ENCODE results near the gene MSI2. TPM values are rescaled to one million over a fixed set of nuclear protein-coding genes. Genes with fewer than 3 reads are reported as not detected.

MSI2 gene
- total RNA-seq, 1 experiment from 2014 or later = 75.0 TPM

DNA sequence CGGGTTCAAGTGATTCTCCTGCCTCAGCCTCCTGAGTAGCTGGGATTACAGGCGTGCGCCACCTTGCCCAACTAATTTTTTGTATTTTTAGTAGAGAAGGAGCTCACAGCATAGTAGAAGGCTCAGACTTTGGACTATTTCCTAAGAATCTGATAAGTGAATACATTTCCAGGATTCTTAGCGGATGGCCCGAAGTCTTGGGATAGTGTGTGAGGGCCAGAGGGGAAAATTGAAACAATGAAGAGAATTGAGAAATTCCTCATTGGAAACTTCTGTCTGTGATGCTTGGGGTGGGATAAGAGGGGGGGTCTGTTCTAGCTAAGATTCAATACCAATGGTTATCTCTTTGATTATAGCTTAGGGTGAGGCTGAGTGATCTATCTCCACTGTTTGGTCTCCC lies 183.3 kb downstream of the MSI2 start:
- in situ Hi-C loops (cut with HindIII; ENCODE audit: low sequenced_read_pairs) = no loop called here

DNA sequence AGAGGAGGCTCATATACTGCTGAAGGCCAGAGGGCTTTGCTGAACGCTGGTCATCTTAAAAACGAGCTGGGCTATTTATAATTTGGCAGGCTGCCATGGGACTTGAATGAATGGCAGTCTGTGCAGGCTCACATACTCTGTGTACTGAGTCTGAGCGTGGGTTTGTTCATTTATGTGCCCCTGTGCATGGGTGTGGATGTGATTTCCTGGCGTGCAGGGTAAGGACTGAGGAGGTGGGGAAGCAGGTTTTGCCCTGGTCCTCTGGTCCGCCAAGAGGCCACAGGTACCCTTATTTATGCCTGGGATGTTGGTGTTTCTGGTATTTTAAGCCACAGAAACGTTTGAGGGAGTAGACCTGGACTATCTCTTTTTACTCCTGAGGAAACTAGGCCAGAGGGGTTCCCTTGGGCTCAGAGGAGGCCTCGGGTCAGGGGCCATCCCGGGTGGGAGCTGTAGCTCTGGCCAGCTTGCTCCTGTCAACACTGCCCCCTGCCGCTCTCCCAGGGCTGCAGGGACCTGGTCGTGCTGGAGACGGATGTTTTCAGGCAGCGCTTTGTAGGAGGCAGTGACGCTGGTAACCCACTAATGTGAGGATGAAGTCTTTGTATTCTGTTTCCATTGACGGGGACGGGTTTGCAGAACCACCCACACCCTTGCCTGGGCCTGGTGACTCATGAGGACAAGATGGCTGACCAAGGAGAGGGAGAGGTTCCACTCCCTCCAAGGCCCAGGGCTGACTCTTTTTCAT lies 184.4 kb downstream of the MSI2 start:
- in situ Hi-C loops (cut with HindIII; ENCODE audit: low sequenced_read_pairs) = no loop called here
- peak; percentile 86 for DNase-seq (ENCODE audit: low spot score)

More for the DNA sequence above, 183.3 kb downstream of the MSI2 start:
- no peak for DNase-seq (ENCODE audit: low spot score)

DNA sequence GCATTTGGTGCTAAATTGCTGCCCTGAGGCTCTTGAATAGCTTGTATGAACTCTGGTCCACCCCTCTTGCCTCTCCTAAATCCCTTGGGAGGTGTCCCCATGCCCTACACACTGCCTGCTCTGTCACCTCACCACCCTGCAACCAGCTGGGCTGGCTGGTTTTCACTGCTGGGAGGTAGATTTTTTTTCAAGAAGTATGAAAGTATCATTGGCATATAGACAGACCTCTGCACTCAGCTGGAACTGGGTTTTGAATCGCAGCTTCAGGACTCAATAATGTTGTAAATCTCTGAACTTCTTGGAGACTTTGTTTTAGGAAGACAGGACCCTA lies 184.9 kb downstream of the MSI2 start:
- DNase-seq (ENCODE audit: low spot score) = no peak
- in situ Hi-C loops (cut with HindIII; ENCODE audit: low sequenced_read_pairs) = no loop called here

DNA sequence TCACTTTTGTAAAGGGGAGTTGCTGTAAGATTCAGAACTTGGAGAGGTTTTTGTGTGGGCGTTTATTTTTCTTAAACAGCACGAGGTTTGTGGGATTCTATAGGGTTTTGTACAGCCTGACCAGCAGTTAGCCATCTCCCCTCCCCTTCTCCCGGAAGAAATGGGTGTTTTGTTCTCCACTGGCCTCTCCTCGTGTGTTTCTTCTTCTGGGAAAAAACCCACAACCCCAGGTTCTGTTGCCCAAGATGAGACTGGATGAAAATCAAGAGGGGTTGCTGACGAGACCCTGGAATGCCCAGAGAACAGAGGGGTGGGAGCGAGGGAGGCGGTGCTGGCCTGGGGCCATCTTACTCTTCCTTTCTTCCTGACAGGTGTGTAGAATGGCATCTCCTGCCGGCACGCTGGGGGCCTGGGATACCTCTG lies 186.1 kb downstream of the MSI2 start:
- no peak for DNase-seq (ENCODE audit: low spot score)
- in situ Hi-C loops (cut with HindIII; ENCODE audit: low sequenced_read_pairs) = no loop called here

DNA sequence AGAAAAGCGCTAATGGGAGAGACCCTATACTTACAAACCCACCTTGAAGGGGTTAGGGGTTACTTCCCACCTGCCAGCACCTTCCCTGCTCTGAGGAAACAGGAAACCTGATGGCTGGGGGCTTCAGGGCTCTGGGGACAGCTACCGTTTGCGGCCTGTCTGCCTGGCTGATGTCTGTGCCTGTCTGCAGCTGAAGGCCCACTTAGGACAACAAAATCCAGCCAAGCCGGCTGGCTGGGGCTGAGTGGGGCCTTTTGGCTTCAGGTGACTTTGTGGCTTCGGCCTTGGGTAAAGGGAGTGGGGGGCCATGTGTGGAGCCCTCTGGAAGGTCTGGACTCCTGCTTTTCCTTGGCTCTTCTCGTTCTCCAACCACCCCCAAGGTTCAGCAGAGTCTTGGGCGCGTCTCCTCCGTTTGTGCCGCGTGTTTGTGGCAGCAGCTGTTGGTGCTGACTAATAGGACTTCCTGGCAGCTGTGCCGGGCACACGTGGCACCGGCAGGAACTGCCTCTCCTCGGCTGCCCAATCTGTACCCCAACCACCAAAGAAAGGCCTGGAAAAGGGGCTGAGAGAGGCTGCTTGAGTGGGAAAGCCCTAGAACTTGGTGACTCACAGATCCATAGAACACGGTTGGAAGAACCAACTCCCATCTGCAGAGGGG lies 186.7 kb downstream of the MSI2 start:
- in situ Hi-C loops (cut with HindIII; ENCODE audit: low sequenced_read_pairs) = no loop called here
- no peak for DNase-seq (ENCODE audit: low spot score)

DNA sequence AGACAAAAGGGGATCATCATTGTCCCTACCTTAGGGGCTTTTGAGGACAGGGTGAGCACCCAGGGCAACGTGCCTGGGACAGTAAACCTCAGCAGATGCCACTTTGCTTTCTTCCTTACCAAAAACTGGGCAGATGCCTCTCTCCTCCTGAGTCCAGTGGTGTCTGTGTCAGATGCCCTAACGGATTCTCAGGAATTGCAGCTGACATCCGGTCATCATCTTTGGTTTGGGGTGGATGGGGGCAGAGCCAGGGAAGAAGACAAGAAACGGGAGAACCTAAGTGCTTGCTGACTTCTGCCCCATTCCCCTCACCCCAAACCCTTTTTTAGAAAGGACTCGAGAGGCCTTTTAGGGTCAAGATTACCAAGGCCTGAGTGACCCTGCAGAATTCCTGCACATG lies 187.5 kb downstream of the MSI2 start:
- no peak for DNase-seq (ENCODE audit: low spot score)

DNA sequence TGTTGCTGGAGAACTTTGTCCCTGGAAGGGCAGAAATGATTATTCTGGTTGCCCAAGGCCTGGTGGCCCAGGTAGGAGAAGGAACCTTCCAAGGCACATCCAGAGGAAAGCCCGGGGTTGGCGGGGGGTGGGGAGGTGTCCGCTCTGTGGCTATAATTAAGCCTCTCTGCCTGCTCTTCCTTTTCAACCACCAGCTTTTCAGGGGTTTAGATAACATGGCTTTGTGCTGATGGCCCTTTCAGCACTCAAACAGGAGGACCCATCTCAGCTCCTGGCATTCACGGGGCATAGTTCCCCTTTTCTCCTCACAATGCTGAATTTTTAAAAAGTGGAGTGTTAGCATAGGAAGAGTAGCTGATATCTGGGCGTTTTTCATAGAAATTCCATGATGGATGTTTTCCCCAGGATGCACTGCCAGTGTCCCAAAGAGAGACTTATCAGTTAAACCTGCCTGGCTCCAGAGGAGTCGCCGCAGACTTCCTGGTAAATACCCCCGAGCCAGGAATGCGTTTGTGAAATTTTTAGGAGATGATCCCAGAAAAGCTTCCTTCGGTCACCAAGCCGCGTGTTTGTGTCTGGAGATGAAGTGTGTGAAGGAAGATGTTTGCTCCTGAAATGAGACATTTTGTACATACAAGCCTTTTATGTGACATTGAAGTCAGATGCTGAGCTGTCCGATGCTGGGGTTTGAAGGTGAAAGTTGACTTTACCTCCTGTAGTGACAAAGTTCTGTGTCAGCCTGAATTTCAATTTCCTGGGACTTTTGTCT lies 188.5 kb downstream of the MSI2 start:
- in situ Hi-C loops (cut with HindIII; ENCODE audit: low sequenced_read_pairs) = no loop called here
- DNase-seq (ENCODE audit: low spot score) = no peak

More for the DNA sequence above, 187.5 kb downstream of the MSI2 start:
- in situ Hi-C loops (cut with HindIII; ENCODE audit: low sequenced_read_pairs) = no loop called here

DNA sequence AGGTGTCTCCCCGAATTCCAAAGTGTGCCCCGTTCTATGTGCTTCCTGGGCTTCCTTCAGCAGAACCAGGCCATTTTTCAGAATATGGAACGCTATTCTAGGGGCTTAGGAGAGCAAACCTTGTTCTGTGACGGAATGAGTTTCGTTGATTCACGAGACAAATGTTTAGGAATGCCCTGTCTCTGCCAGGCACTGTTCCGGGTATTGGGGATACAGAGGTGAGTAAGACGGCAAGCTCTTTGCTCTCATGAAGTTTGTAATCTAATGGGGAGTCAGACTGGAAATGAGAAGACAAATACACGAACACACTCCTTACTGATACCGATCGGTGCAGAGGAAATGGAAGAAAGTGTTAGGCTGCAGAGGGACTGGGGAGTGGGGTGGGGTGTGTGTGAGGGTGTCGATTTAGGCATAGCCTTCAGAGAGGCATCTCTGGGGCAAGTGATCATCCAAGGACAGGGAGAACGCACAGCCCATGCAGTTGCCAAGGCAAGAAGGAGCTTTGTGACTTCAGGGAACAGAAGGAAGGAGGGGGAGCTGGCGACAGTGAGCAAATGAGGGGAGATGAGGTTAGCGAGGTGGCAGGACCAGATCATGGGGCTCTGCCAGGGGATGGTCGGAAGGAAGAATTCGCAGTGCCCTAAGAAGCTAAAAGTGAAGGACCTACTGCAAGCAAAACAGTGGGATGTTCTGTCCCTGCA lies 189.6 kb downstream of the MSI2 start:
- in situ Hi-C loops (cut with HindIII; ENCODE audit: low sequenced_read_pairs) = no loop called here
- DNase-seq (ENCODE audit: low spot score) = no peak

DNA sequence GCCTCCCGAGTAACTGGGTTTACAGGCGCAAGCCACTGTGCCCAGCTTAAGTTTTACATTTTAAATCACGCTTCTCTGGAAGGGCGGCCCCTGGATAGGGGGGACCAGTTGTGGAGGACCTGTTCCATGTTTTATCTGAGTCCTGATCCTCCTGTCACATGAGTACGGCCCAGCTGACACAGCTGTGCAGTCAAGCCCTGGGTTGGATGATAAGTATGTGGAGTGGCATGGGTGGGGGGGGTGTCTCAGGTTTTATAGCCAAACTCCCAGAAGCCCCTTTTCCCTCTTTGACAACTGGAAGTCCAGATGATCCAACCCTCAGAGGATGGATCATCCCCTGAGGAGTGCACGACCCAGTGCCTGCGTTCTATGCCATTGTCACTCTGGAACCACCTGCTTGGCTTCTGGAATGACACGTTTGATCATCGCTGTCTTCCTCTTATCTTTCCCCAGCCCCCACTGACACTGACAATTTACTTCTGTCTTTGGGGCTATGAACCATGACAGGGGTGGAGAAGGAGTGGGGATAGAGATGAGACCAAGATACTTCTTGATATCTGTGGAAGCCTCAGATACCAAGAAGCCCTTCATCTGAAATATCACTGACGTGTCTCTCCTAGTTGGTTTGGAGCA lies 191.2 kb downstream of the MSI2 start:
- no peak for DNase-seq (ENCODE audit: low spot score)
- in situ Hi-C loops (cut with HindIII; ENCODE audit: low sequenced_read_pairs) = no loop called here

DNA sequence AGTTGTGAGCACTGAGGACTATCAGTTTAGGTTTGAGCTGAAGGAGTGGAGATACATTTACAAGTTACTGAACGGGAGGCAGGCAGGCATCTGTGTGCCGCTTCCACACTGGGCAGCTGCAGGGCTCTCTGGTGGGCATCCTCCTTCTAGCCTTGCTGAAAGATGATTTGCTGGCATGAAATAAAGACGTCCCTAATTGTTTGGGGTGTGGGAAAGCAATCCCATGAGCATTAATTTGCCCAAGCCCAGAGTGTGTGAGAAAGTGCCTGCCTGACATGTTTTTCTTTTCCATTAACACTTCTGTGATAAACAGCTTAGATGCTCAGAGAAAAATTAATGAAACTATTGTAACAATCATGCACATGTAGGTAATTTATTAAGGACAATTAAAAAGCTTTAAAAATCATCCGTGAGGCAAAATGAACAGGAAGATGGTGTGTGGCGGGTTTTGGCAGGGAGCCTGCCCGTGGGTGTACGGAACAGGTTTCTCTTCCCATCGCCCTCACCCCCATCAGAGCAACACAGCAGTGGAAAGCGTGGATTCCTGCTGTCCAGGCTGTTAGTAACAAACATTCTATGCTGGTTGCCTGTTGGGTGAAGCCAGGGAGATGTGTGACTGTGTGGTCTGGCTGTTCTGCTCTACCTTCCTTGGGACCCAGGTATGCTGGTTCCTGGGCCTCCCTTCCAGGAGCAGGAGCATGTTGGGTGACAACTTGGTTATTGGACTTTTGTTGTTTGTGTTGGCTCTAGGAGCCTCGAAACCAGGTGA lies 191.9 kb downstream of the MSI2 start:
- DNase-seq (ENCODE audit: low spot score) = no peak
- in situ Hi-C loops (cut with HindIII; ENCODE audit: low sequenced_read_pairs) = no loop called here

DNA sequence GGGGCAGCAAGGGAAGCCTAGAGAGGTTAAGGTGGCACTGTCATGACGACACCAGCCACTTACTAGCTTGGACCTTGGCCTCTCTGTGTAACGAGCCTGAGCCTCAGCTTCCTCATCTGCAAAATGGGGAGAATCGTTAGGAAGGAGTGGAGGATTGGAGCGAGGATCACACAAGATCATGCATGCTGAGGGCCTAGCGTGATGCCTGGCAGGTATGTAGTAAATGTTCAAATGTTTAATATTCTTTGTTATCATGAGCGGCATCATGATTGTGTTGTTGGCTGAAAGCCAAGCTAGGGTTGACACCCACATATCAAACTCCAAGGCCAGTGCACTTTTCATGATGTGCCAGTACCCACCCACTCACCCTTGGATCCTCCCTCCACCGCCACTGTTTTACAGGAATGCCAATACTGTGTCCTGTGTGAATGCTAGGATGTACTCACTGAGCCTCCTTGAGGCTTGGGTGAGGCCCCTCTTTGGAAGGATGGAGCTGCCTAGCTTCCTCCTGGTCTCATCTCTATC lies 192.5 kb downstream of the MSI2 start:
- in situ Hi-C loops (cut with HindIII; ENCODE audit: low sequenced_read_pairs) = no loop called here
- DNase-seq (ENCODE audit: low spot score) = no peak

DNA sequence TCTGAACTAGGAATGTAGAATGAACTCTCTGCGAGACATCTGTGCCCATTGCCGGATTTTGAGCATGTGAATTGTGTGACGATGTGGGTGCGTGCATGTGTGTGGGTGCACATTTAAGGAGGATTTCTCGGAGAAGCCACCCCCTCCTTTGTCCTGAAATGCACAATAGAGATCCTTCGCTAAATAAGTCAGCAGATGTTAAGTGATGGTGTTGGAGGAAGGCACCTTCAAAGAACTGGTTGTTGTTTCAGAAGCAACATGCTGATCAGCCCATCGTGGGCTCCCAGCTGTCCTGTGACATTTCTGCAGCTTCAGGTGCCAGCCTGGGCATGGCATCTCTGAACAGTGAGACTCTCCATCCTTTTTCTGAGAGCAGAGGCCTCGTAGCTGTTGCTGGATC lies 194.9 kb downstream of the MSI2 start:
- no peak for DNase-seq (ENCODE audit: low spot score)
- in situ Hi-C loops (cut with HindIII; ENCODE audit: low sequenced_read_pairs) = no loop called here

DNA sequence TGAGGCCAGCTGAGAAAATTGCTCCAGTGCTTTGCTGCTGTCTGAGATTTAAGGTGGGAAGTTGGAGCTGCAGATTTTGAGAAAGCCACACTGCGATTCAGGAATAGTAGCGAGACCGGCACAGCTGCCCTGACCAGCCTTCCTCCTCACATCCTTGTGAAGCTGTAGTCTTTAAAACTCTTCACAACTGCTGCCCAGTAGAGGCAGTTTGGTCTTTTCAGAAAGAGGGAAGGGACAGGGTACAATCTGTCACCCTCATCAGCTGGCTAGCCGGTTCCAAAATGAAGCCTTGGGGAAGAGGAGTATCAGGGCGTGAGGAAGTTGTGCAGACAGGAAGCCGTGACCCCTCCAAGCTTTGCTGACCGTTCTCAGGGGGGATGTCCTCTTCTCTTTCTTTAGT lies 195.3 kb downstream of the MSI2 start:
- DNase-seq (ENCODE audit: low spot score) = no peak
- in situ Hi-C loops (cut with HindIII; ENCODE audit: low sequenced_read_pairs) = no loop called here

DNA sequence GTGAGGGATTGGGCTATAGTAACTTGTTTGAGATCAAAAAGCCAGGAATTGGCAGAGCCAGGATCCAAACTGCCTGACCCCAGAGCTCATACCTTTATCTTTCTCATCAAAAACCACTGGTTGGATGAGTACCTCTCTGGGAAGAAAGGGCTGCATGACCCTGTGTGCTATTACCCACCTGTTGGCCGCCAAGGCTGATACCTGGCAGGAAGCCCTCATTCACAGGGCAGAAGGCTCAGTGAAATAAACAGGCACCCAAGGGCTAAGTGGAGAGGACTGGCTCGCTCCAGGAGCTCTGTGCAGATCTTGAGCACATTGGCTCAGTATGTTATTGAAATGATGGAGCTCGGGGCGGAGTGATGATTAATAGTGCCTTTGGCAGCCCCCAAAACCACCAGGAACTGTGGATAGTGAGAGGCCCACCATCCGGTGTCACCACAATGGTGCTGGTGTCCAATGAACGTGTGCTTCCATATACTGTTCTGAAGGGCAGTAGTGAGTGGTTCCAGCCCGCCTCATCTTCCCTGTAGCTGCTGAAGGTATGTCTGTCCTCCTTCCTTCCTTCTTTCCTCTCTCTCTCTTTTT lies 197.6 kb downstream of the MSI2 start:
- in situ Hi-C loops (cut with HindIII; ENCODE audit: low sequenced_read_pairs) = no loop called here
- no peak for DNase-seq (ENCODE audit: low spot score)

DNA sequence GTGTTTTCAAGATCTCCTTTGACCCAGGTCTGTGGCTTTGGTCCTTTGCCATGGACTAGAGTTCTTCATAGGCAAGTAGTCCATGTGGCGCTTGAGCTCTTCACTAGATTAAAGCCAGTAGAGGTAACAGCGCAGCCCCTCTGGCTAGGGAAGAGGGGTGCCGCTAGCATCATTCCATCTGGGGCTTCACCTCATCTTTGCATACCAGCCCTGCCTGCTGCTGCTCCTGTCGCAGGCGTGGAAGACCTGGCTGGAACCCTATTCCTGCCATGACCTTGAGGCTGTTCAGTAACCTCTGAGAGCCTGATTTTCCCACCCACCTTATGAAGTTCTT lies 198.4 kb downstream of the MSI2 start:
- DNase-seq (ENCODE audit: low spot score) = no peak
- in situ Hi-C loops (cut with HindIII; ENCODE audit: low sequenced_read_pairs) = no loop called here

DNA sequence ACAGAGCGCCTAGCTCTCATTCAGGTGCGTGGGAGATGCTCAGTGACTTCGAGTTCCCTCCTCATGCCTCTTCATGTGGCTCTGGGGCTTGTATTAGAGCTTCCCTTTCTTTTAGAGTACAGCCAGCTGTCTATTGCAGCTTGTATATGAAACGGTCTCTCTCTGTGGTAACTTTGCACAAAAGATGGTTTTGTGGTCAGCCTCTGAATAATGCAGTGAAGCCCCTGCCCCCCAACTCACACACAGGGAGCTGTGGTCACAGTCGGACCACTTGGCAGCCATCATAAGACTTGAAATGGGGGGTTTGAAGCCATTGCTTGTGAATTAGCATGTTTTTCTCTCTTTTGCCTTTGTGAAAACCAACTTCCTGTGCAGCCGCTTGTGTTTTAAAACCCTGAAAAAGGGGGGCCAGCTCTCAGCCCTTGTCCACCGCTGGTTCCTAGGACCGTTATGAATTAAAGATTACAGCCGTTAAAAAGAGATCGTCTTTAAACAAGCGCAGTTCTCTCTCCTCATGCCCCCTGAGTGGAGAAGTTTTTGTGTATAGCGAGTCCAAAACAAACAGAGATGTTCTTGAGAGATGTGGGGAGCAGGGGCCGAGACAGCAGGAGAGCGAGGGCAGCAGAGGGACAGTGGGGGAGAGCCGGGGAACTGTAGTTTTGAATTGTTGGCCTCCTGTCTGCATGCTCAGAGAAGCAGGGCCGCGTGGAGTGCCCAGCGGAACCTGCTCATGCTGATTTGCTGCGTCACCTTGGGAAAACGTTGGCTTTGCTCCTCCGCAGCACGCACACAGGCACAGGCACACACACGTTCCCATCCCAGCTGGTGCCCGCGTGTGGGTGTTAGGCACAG lies 199.0 kb downstream of the MSI2 start:
- in situ Hi-C loops (cut with HindIII; ENCODE audit: low sequenced_read_pairs) = no loop called here
- DNase-seq (ENCODE audit: low spot score) = peak; percentile 52

DNA sequence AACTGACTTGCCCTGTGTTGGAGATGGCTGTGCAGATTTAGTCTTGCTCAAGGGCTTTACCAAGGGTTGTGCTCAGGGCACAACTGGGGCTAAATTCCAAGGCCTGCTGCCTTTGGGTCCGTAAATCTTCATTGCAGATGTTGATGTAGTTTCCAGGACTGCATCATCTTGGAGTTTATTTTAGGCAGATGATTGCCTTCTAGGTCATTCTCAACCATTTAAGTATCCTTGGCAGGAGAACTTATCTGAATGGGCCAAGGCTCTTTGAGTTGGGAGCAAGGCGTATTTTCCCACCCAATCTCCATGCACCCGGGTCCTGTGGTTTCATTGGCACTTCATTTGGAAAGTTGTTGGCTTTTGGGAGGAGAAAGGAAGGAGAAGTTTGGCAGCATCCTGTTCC lies 200.3 kb downstream of the MSI2 start:
- DNase-seq (ENCODE audit: low spot score) = no peak
- in situ Hi-C loops (cut with HindIII; ENCODE audit: low sequenced_read_pairs) = no loop called here
